Gastroesophageal sphincter (tissue), 3 donors: ENCODE data around the gene YAP1.

ENCODE experiments used
- EP300 ChIP-seq: sonication (generic); formaldehyde crosslinking; IDR thresholded peaks from one replicate; pipeline ENCODE4 v1.6.1; 2017; ENCODE audit warnings: antibody characterized with exemption, mild to moderate bottlenecking
- POLR2A ChIP-seq, 2 donors: fragments of 450-650 bp; IDR thresholded peaks; one replicate each; pipeline ENCODE4 v1.6.1; 2017; ENCODE audit warnings: antibody characterized with exemption in 2 of 2, mild to moderate bottlenecking in 2 of 2, moderate library complexity in 1 of 2
- TF ChIP-seq, protein P1 (sequence below), 4 experiments: fragments of 200-600 bp in 2 of 4; fragments of 450-650 bp in 2 of 4; sonication (generic) in 1 of 4; IDR thresholded peaks; one replicate each; pipeline ENCODE4 v1.5.1; 2017 to 2019; ENCODE audit warnings: antibody characterized with exemption in 4 of 4, mild to moderate bottlenecking in 2 of 4, moderate library complexity in 2 of 4

DNA sequence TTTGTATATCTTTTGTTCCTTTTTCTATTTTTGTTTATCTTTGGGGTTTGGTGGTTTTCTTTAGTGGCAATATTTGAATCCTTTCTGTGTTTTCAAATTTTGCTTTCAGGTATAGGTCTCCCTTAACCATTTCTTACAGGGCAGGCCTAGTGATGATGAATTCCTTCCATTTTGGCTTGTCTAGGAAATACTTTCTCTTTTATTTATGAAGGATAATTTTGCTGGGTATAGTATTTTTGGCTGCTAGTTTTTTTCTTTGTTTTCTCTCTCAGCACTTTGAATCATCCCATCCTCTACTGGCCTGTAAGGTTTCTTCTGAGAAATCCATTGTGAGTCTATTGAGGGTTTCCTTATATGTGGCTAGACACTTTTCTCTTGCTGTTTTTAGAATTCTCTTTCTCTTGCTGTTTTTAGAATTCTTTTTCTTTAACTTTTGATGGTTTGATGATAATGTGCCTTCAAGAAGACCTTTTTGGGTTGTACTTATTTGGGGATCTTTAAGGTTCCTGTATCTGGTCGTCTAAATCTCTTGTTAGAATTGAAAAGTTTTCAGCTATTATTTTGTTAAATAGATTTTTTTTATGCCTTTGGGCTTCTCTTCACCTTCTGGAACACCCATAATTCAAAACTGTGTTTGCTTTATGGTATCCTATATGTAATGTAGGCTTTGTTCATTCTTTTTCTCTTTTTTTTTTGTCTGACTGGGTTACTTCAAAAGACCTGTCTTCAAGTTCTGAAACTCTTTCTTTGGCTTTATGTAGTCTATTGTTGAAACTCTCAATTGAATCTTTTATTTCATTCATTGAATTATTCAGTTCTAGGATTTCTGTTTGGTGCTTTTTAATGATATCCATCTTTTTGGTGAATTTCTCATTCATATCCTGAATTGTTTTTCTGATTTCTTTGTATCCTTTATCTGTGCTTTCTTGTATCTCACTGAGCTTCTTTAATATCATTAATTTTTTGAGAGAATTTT lies 38.5 kb upstream of the YAP1 start:
- TF ChIP-seq, protein P1, sequence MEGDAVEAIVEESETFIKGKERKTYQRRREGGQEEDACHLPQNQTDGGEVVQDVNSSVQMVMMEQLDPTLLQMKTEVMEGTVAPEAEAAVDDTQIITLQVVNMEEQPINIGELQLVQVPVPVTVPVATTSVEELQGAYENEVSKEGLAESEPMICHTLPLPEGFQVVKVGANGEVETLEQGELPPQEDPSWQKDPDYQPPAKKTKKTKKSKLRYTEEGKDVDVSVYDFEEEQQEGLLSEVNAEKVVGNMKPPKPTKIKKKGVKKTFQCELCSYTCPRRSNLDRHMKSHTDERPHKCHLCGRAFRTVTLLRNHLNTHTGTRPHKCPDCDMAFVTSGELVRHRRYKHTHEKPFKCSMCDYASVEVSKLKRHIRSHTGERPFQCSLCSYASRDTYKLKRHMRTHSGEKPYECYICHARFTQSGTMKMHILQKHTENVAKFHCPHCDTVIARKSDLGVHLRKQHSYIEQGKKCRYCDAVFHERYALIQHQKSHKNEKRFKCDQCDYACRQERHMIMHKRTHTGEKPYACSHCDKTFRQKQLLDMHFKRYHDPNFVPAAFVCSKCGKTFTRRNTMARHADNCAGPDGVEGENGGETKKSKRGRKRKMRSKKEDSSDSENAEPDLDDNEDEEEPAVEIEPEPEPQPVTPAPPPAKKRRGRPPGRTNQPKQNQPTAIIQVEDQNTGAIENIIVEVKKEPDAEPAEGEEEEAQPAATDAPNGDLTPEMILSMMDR (IDR thresholded peaks at IDR 0.05) = no peak
- no peak for TF ChIP-seq POLR2A (IDR thresholded peaks at IDR 0.05)
- TF ChIP-seq EP300 = no peak
